ENCODE measurements around the gene PITPNC1. TPM values are rescaled to one million over a fixed set of nuclear protein-coding genes. Genes with fewer than 3 reads are reported as not detected.
"Not testable (repeated sequence)": the region's sequence is repeated elsewhere in the genome, so short reads cannot be mapped to it uniquely, and the experiment has no call there.

Gene PITPNC1
- total RNA-seq, 1 experiment from 2014 or later: 4.2 TPM

GRCh38 chr17:67514998-67515397, 137.9 kb downstream of the PITPNC1 start:
- Histone ChIP-seq H3K4me3 (ENCODE audit: low read depth, low read length) (no peak overlapping the region), H3K36me3 (ENCODE audit: control insufficient read depth, insufficient read depth, low read length) (no peaks in the 10 kb centered on the region), H3K4me1 (no peaks in the 10 kb centered on the region), H3K27me3 (replicated peaks; ENCODE audit: control insufficient read depth, insufficient read depth, low read length) (no peaks in the 10 kb centered on the region), H3K9me3 (no peaks in the 10 kb centered on the region)
- no peak for TF ChIP-seq CTCF (IDR thresholded peaks at IDR 0.05; ENCODE audit: insufficient read depth in 1 of 2, low read depth in 1 of 2, low read length in 1 of 2, severe bottlenecking in 1 of 2, unreplicated experiment in 1 of 2)
- ChIA-PET POLR2A (no interaction called here), CTCF (no interaction called here)
- Mint-ChIP-seq H3K4me3 (ENCODE audit: unreplicated experiment) (no peak overlapping the region), H3K4me1 (ENCODE audit: low read depth, unreplicated experiment) (no peaks in the 10 kb centered on the region), H3K27me3 (ENCODE audit: insufficient read depth, unreplicated experiment) (peaks cover 2% of the 10 kb centered on the region), H3K9me3 (ENCODE audit: unreplicated experiment) (peaks cover 9% of the 10 kb centered on the region), H3K27ac (ENCODE audit: unreplicated experiment) (no peak overlapping the region), H3K36me3 (ENCODE audit: insufficient read depth, unreplicated experiment) (no peaks in the 10 kb centered on the region)
- no peak for DNase-seq
- intact Hi-C loops (cut with micrococcal nuclease; ENCODE audit: unreplicated experiment): no loop called here
- BruUV-seq (replicated peaks): no TSS peak

- BruUV-seq (replicated peaks): no TSS peak
- H3K9me3 Mint-ChIP-seq (ENCODE audit: unreplicated experiment): peaks cover 9% of the 10 kb centered on the region
- Histone ChIP-seq H3K27me3 (replicated peaks; ENCODE audit: control insufficient read depth, insufficient read depth, low read length) (no peaks in the 10 kb centered on the region), H3K4me3 (ENCODE audit: low read depth, low read length) (no peak overlapping the region), H3K36me3 (ENCODE audit: control insufficient read depth, insufficient read depth, low read length) (no peaks in the 10 kb centered on the region), H3K9me3 (no peaks in the 10 kb centered on the region), H3K4me1 (no peaks in the 10 kb centered on the region)
- peaks cover 2% of the 10 kb centered on the region for H3K27me3 Mint-ChIP-seq (ENCODE audit: insufficient read depth, unreplicated experiment)
- H3K4me1 Mint-ChIP-seq (ENCODE audit: low read depth, unreplicated experiment): no peaks in the 10 kb centered on the region
- intact Hi-C loops (cut with micrococcal nuclease; ENCODE audit: unreplicated experiment): no loop called here
- ChIA-PET CTCF (no interaction called here), POLR2A (no interaction called here)
- H3K27ac Mint-ChIP-seq (ENCODE audit: unreplicated experiment): no peak overlapping the region
- H3K4me3 Mint-ChIP-seq (ENCODE audit: unreplicated experiment): no peak overlapping the region
- DNase-seq: no peak
- H3K36me3 Mint-ChIP-seq (ENCODE audit: insufficient read depth, unreplicated experiment): no peaks in the 10 kb centered on the region
- TF ChIP-seq CTCF (IDR thresholded peaks at IDR 0.05; ENCODE audit: insufficient read depth in 1 of 2, low read depth in 1 of 2, low read length in 1 of 2, severe bottlenecking in 1 of 2, unreplicated experiment in 1 of 2): no peak
Observed at GRCh38 chr17:67515490-67516083, 138.5 kb downstream of the PITPNC1 start.

GRCh38 chr17:67516571-67516970, 139.5 kb downstream of the PITPNC1 start:
- H3K9me3 ChIP-seq; H3K36me3 ChIP-seq (ENCODE audit: control insufficient read depth, insufficient read depth, low read length); intact Hi-C loops (cut with micrococcal nuclease; ENCODE audit: unreplicated experiment); H3K27me3 Mint-ChIP-seq (ENCODE audit: insufficient read depth, unreplicated experiment); H3K36me3 Mint-ChIP-seq (ENCODE audit: insufficient read depth, unreplicated experiment); POLR2A ChIA-PET; H3K4me1 ChIP-seq; H3K27ac Mint-ChIP-seq (ENCODE audit: unreplicated experiment); H3K4me3 ChIP-seq (ENCODE audit: low read depth, low read length); BruUV-seq (replicated peaks); H3K27me3 ChIP-seq (replicated peaks; ENCODE audit: control insufficient read depth, insufficient read depth, low read length); H3K4me3 Mint-ChIP-seq (ENCODE audit: unreplicated experiment); H3K4me1 Mint-ChIP-seq (ENCODE audit: low read depth, unreplicated experiment); CTCF ChIA-PET; DNase-seq; H3K9me3 Mint-ChIP-seq (ENCODE audit: unreplicated experiment): not testable (repeated sequence)

- DNase-seq: no peak
- Mint-ChIP-seq H3K27me3 (ENCODE audit: insufficient read depth, unreplicated experiment) (peaks cover 2% of the 10 kb centered on the region), H3K4me1 (ENCODE audit: low read depth, unreplicated experiment) (no peaks in the 10 kb centered on the region), H3K27ac (ENCODE audit: unreplicated experiment) (no peak overlapping the region), H3K4me3 (ENCODE audit: unreplicated experiment) (no peak overlapping the region), H3K9me3 (ENCODE audit: unreplicated experiment) (peaks cover 9% of the 10 kb centered on the region), H3K36me3 (ENCODE audit: insufficient read depth, unreplicated experiment) (no peaks in the 10 kb centered on the region)
- POLR2A ChIA-PET: no interaction called here
- TF ChIP-seq CTCF (IDR thresholded peaks at IDR 0.05; ENCODE audit: insufficient read depth in 1 of 2, low read depth in 1 of 2, low read length in 1 of 2, severe bottlenecking in 1 of 2, unreplicated experiment in 1 of 2): no peak
- no peaks in the 10 kb centered on the region for H3K36me3 ChIP-seq (ENCODE audit: control insufficient read depth, insufficient read depth, low read length)
- H3K27me3 ChIP-seq (replicated peaks; ENCODE audit: control insufficient read depth, insufficient read depth, low read length): no peaks in the 10 kb centered on the region
- CTCF ChIA-PET: no interaction called here
- no peaks in the 10 kb centered on the region for H3K4me1 ChIP-seq
- H3K9me3 ChIP-seq: no peaks in the 10 kb centered on the region
- BruUV-seq (replicated peaks): no TSS peak
- intact Hi-C loops (cut with micrococcal nuclease; ENCODE audit: unreplicated experiment): no loop called here
- no peak overlapping the region for H3K4me3 ChIP-seq (ENCODE audit: low read depth, low read length)
Observed at GRCh38 chr17:67517325-67517724, 140.2 kb downstream of the PITPNC1 start.
